ENCODE data around the gene STING1. TPM values are rescaled to one million over a fixed set of nuclear protein-coding genes. Genes with fewer than 3 reads are reported as not detected.

The STING1 gene
- total and polyA plus RNA-seq, 2 of the 13 experiments (the other 11 are each of a cell fraction or from before 2014, with no cell fraction given) = 1.3 to 4.4 TPM

DNA sequence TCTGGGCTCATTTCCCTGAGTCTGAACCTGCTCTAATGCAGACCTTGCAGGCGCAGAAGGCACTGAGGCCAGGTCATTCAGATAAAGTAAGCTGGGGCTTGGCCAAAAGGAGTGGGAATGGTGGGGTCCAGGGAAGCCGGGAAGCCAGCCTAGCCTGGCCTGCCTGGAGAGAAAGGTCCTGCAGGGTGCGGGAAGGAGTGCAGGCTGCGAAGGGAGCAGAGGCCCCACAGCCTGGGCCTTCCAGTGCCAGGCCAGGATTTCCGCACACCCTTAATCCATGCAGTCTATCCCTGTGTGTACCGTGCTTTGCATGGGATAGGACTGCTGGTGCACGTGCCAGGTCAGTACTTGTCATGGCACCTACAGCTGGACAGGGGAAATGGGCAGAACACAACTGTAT, 3.6 kb upstream of the STING1 start (continued):
- TF ChIP-seq, protein P1, sequence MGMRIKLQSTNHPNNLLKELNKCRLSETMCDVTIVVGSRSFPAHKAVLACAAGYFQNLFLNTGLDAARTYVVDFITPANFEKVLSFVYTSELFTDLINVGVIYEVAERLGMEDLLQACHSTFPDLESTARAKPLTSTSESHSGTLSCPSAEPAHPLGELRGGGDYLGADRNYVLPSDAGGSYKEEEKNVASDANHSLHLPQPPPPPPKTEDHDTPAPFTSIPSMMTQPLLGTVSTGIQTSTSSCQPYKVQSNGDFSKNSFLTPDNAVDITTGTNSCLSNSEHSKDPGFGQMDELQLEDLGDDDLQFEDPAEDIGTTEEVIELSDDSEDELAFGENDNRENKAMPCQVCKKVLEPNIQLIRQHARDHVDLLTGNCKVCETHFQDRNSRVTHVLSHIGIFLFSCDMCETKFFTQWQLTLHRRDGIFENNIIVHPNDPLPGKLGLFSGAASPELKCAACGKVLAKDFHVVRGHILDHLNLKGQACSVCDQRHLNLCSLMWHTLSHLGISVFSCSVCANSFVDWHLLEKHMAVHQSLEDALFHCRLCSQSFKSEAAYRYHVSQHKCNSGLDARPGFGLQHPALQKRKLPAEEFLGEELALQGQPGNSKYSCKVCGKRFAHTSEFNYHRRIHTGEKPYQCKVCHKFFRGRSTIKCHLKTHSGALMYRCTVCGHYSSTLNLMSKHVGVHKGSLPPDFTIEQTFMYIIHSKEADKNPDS (CRISPR knock-in tag; IDR thresholded peaks at IDR 0.05) = no peak
- no peak for TF ChIP-seq NCOA1 (CRISPR knock-in tag; IDR thresholded peaks at IDR 0.05)
- TF ChIP-seq, protein P2, sequence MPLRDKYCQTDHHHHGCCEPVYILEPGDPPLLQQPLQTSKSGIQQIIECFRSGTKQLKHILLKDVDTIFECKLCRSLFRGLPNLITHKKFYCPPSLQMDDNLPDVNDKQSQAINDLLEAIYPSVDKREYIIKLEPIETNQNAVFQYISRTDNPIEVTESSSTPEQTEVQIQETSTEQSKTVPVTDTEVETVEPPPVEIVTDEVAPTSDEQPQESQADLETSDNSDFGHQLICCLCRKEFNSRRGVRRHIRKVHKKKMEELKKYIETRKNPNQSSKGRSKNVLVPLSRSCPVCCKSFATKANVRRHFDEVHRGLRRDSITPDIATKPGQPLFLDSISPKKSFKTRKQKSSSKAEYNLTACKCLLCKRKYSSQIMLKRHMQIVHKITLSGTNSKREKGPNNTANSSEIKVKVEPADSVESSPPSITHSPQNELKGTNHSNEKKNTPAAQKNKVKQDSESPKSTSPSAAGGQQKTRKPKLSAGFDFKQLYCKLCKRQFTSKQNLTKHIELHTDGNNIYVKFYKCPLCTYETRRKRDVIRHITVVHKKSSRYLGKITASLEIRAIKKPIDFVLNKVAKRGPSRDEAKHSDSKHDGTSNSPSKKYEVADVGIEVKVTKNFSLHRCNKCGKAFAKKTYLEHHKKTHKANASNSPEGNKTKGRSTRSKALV (CRISPR knock-in tag; IDR thresholded peaks at IDR 0.05) = no peak
- TF ChIP-seq, protein P3, sequence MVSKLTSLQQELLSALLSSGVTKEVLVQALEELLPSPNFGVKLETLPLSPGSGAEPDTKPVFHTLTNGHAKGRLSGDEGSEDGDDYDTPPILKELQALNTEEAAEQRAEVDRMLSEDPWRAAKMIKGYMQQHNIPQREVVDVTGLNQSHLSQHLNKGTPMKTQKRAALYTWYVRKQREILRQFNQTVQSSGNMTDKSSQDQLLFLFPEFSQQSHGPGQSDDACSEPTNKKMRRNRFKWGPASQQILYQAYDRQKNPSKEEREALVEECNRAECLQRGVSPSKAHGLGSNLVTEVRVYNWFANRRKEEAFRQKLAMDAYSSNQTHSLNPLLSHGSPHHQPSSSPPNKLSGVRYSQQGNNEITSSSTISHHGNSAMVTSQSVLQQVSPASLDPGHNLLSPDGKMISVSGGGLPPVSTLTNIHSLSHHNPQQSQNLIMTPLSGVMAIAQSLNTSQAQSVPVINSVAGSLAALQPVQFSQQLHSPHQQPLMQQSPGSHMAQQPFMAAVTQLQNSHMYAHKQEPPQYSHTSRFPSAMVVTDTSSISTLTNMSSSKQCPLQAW (CRISPR knock-in tag; IDR thresholded peaks at IDR 0.05) = no peak
- TF ChIP-seq ZNF572 (CRISPR knock-in tag; IDR thresholded peaks at IDR 0.05) = no peak
- TF ChIP-seq ZNF567 (CRISPR knock-in tag; IDR thresholded peaks at IDR 0.05; ENCODE audit: borderline replicate concordance) = no peak
- no peak for TF ChIP-seq ZNF460 (CRISPR knock-in tag; IDR thresholded peaks at IDR 0.05; ENCODE audit: borderline replicate concordance)
- TF ChIP-seq BHLHE40 (IDR thresholded peaks at IDR 0.05; ENCODE audit: low read length) = peak; percentile 81
- TF ChIP-seq YY1 (IDR thresholded peaks at IDR 0.05; ENCODE audit: insufficient read depth, insufficient replicate concordance, low read depth, low read length) = no peak
- TF ChIP-seq ONECUT2 (CRISPR knock-in tag; IDR thresholded peaks at IDR 0.05) = no peak
- TF ChIP-seq NKX3-1 (CRISPR knock-in tag; IDR thresholded peaks at IDR 0.05) = no peak
- no peak for TF ChIP-seq CC2D1A (CRISPR knock-in tag; IDR thresholded peaks at IDR 0.05)
- TF ChIP-seq, protein P4, sequence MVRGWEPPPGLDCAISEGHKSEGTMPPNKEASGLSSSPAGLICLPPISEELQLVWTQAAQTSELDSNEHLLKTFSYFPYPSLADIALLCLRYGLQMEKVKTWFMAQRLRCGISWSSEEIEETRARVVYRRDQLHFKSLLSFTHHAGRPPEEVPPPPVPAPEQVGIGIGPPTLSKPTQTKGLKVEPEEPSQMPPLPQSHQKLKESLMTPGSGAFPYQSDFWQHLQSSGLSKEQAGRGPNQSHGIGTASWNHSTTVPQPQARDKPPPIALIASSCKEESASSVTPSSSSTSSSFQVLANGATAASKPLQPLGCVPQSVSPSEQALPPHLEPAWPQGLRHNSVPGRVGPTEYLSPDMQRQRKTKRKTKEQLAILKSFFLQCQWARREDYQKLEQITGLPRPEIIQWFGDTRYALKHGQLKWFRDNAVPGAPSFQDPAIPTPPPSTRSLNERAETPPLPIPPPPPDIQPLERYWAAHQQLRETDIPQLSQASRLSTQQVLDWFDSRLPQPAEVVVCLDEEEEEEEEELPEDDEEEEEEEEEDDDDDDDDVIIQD (CRISPR knock-in tag; IDR thresholded peaks at IDR 0.05; ENCODE audit: low read depth) = no peak
- no peak for TF ChIP-seq KLF15 (CRISPR knock-in tag; IDR thresholded peaks at IDR 0.05; ENCODE audit: borderline replicate concordance)
- TF ChIP-seq, protein P5, sequence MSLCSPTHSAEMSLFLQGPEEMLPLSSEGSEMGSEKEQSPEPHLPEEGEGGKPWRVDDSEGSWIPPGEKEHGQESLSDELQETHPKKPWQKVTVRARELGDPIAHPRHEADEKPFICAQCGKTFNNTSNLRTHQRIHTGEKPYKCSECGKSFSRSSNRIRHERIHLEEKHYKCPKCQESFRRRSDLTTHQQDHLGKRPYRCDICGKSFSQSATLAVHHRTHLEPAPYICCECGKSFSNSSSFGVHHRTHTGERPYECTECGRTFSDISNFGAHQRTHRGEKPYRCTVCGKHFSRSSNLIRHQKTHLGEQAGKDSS (CRISPR knock-in tag; IDR thresholded peaks at IDR 0.05; ENCODE audit: borderline replicate concordance, low read depth) = no peak
- TF ChIP-seq THAP11 (CRISPR knock-in tag; IDR thresholded peaks at IDR 0.05) = no peak
- TF ChIP-seq SMYD3 (CRISPR knock-in tag; IDR thresholded peaks at IDR 0.05) = no peak
- no peak for TF ChIP-seq MAF1 (CRISPR knock-in tag; IDR thresholded peaks at IDR 0.05; ENCODE audit: borderline replicate concordance)
- TF ChIP-seq, protein P6, sequence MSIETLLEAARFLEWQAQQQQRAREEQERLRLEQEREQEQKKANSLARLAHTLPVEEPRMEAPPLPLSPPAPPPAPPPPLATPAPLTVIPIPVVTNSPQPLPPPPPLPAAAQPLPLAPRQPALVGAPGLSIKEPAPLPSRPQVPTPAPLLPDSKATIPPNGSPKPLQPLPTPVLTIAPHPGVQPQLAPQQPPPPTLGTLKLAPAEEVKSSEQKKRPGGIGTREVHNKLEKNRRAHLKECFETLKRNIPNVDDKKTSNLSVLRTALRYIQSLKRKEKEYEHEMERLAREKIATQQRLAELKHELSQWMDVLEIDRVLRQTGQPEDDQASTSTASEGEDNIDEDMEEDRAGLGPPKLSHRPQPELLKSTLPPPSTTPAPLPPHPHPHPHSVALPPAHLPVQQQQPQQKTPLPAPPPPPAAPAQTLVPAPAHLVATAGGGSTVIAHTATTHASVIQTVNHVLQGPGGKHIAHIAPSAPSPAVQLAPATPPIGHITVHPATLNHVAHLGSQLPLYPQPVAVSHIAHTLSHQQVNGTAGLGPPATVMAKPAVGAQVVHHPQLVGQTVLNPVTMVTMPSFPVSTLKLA (IDR thresholded peaks at IDR 0.05) = 0 out of 2 replicates have a peak, but pooled peaks have one; percentile 13
- no peak for TF ChIP-seq NR2C2 (CRISPR knock-in tag; IDR thresholded peaks at IDR 0.05; ENCODE audit: borderline replicate concordance)
- 0 out of 2 replicates have a peak, but pooled peaks have one; percentile 8 for TF ChIP-seq GABPA (IDR thresholded peaks at IDR 0.05; ENCODE audit: low read depth, low read length)
- TF ChIP-seq GABPA (CRISPR knock-in tag; IDR thresholded peaks at IDR 0.05; ENCODE audit: low read depth) = no peak

All from HepG2 (cell line).